GM04503 (cell line): ENCODE measurements around the gene RPS6KA2.
"Not testable (repeated sequence)": the region's sequence is repeated elsewhere in the genome, so short reads cannot be mapped to it uniquely, and the experiment has no call there.

ENCODE experiments used
- DNase-seq: peaks from one replicate; pipeline ENCODE4 v3.0.0-alpha.2; 2012; ENCODE audit warnings: low read depth

The RPS6KA2 gene

GRCh38 chr6:166553563-166554271 lies 73.3 kb downstream of the RPS6KA2 start:
- peak; percentile 73 for DNase-seq

GRCh38 chr6:166552600-166552999 lies 74.5 kb downstream of the RPS6KA2 start:
- DNase-seq, result no peak

GRCh38 chr6:166551754-166552495 lies 75.1 kb downstream of the RPS6KA2 start:
- DNase-seq, result no peak

- no peak for DNase-seq
These were observed 80.4 kb downstream of the RPS6KA2 start for GRCh38 chr6:166546653-166547052.

GRCh38 chr6:166545156-166546034 lies 81.7 kb downstream of the RPS6KA2 start:
- no peak for DNase-seq

DNA sequence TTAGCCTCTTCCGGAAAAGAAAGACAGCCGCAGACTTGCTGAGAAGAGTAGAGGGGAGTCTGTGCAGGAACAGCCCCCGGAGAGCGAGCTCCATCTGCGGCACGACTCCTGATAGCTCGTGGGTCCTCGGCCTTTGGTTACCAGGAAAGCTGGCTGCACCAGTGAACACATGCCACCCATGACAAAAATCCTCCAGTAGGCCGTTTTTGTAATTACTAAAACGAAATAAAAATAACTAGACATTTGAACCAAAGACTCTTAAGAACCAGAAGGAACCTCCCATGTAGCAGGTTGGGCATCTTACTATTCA lies 82.8 kb downstream of the RPS6KA2 start:
- no peak for DNase-seq

DNA sequence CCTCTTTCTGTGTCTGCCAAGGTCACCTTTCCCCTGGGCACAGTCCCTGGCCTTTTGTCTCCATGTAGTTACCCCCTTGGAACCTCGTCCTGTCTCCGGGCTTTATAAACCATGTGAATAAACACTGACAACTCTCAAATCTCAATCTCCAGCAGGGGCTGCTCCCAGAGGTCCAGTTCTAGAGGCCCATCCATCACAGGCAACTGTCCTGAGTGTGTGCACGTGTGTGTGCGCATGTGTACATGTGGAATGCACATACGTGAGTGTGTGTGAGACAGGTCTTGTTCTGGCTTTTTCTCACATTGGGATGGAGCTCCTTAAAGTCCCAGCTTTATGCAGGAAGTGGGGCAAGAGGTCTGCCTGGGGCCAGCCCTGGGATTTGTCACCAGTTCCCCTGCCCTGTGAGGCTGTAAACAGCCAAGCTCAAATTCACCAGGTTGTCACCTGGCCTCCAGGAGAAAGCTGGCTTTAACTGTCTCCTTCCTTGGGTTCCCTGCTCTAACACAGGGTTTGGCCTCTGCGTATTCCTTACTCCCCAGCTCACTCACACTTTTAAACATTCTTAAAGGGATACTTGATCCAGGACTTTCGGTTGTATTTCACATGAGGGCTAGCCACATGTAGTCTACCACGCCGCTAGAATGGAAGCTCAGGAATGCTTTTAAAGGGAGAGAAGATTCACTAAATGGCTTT lies 83.3 kb downstream of the RPS6KA2 start:
- no peak for DNase-seq

DNA sequence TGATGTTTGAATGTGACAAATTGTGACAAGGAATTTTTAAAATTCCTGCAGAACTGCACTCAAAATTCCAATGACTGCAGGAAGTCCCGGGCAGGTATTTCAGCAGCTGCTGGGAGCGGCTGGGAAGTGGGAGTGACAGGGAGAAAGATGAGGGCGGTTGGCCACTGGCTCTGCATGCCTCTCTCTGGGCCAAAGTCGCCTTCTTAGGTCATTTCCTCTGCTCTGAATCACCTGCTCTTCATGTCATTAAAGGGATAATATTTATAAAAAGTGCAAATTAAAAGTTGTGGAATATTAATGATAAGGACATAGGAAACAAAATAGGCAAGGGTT lies 84.5 kb downstream of the RPS6KA2 start:
- no peak for DNase-seq

DNA sequence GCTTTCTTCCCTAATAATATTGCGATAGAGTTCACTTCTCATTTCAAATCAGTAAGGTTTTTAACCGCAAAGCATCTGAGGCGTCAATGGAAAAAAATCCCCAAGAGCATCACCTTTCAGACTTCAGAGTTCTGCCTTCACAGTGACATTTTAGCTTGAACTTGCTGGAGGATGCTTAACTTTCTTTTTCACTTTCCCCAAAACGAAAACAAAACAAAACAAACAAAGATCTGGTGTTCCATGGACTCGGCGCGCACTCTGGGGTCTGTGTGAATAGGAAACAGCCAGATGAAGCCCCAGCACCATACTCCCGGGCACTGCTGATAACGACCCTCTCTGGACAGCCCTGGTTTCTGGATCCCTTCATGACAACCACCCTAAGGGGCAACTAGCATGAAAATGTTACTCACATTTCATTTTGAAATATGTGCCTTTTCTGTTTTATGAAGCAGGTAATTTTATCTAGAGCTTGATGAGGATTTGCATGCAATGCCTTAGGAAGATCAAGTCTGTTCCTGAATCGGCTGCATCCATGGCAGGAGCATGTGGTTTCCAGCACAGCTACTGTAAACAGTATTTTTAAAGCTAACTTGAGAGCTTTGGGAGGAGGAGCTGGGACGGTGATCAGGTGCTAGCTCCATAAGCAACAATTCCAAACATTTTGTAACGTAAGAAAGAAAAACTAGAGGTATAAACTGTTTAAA lies 85.0 kb downstream of the RPS6KA2 start:
- DNase-seq, result no peak

DNA sequence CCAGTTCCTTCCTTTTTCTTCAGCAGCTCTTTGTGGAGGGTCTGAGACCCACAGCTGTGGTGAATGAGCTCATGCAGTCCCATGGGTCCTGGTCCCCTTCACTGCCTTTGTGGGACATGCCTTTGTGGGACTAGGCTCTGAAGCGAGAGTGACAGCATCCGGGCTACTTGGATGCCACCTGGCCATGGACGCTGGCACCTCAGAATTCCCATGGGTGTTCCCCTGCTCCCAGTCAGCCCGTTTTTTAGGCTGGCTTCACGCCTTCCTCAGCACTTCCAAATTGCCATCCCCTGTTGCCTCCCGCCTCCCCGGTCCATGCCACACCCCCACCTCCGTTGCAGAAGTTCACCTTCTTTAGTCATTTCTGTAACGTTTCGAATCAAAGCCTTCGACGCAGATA lies 85.7 kb downstream of the RPS6KA2 start:
- no peak for DNase-seq

DNA sequence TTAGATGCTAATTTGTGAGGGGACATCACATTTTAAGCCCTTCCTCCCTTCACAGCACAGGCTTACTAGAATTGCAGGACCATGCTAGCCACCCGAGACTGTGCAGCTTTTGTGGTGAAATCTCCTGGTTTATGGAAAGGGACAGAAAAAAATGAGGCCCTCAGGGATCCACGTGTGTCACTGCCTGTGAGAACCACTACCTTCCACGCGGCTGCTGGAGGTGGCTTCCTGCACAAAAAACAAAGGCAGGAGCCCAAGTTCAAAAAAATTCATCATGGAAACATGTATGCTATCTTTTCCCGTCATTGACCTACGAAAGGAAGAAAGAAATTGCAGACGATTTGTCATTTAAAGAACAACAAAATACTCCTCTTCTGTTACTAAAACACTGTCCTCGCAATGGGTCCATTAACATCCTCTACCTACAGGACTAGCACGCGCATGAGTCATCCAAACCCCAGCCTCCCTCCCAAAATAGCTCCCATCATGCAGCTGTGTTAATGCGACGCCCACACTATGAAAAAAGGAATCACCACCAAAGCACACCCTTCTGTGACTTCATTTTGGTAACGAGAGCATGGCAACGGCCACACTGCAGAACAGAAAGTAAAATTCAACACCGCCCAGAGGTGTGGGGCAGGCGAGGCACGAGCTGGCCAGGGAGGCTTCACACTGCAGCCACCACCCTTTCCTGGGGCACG lies 86.3 kb downstream of the RPS6KA2 start:
- no peak for DNase-seq

- no peak for DNase-seq
These were observed 87.5 kb downstream of the RPS6KA2 start for GRCh38 chr6:166539543-166539942.

DNA sequence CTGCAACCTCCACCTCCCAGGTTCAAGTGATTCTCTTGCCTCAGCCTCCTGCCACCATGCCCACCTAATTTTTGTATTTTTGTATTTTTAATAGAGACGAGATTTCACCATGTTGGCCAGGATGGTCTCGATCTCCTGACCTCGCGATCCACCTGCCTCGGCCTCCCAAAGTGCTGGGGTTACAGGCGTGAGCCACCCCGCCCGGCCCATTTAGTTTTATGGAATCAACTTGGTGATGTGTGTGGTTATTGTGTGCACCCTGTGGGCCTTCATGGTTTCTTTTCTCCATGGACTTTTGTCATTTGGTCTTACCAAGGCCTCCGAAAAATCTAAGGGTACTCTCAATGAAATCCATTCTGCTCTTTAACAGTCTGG lies 88.1 kb downstream of the RPS6KA2 start:
- DNase-seq, result not testable (repeated sequence)

GRCh38 chr6:166538297-166539010 lies 88.6 kb downstream of the RPS6KA2 start:
- DNase-seq, result no peak

DNA sequence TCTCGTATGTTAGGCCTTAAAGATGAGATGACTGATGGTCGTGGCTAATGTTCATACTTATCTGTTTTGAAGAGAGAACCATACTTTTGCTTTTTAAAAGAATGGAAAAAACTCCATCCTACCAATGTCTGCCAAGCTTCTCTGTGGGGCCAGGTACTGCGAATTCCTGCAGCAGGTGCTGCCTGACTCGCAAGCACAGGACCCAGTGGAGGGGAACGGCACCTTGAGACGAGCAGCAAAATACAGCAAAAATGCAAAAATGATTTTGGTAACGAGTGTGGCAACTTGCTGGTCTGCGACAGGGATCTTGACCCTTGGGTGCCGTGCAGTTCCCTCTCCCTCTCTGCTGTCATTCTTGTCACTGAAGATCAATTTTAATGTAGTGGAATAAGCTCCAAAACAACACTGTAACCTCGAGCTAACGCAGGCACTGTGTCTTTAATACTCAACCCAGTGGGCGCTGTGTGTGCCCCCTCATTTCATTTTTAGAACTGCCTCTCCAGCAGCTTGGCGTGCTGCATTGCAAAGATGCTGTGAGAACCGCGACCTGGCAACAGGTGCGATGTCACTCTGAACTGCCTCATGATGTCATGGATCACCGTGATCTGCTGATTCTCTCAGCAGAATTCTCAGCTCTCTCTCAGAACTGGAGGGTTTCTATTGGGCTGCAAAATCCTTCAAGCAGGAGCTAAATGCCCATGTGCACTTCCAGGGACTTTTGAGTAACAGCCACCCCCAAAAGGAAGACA lies 92.2 kb downstream of the RPS6KA2 start:
- DNase-seq, result no peak

DNA sequence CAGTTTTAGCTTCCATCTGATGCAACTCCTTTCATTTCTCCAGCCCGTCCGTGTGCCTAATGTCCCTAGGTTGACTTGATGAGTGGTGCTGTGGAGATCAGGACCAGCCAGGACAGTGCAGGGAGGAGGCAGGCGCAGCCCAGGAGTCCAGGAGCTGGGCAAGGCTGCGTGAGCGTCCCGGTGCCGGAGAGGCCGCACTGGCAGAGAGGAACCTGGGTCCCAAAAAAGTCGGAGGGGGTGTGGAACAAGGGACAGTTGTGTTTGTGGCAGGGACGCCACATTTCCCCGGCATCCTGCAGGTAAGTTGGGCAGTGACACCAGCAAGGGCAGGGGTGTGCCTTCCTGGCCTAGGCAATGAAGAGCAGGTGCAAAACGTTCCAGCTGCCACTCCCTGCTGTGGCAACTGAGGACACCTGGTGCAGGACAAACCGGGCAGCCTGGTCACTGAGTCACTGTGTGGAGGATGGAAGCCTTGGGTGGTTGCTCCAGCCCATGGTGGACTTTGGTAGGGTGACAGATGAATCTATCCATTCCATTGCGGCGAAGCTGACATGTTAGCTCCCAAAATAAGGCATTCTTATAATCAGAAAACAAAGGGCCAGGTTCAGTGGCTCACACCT lies 93.7 kb downstream of the RPS6KA2 start:
- no peak for DNase-seq

DNA sequence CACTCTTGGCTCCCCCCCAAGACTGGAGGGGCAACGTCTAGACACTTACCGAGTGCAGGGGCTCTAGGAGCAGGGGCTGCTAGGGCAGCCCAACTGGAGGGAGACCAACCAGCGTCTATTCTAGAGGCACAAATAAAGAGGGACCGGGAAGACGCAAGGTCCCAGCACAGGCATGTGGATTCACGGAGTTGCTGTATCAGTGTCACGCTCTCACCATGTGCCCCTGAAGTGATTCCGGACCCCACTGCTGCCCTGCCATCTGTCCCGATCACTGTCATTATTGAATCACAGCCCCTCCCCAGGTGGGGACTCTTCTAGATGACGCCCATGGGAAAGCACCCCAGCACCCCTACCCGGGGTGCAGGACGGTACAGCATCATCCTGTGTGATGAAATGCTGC lies 94.7 kb downstream of the RPS6KA2 start:
- no peak for DNase-seq

- no peak for DNase-seq
These were observed 96.6 kb downstream of the RPS6KA2 start for GRCh38 chr6:166530211-166531095.
